ENCODE data around the gene MCTP1. TPM values are rescaled to one million over a fixed set of nuclear protein-coding genes. Genes with fewer than 3 reads are reported as not detected.
"Not testable (repeated sequence)": the region's sequence is repeated elsewhere in the genome, so short reads cannot be mapped to it uniquely, and the experiment has no call there.

MCTP1 gene
- total RNA-seq, 1 donor from 2014 or later = 1.9 TPM

- Mint-ChIP-seq H3K36me3 (ENCODE audit: low read depth) (no peaks in the 10 kb centered on the region), H3K4me1 (no peaks in the 10 kb centered on the region), H3K27me3 (no peaks in the 10 kb centered on the region), H3K27ac (no peak overlapping the region), H3K9me3 (peaks cover 2% of the 10 kb centered on the region), H3K4me3 (no peak overlapping the region)
- DNase-seq (no peak), ATAC-seq (ENCODE audit: low read depth) (no peak)
- POLR2A ChIA-PET = no interaction called here
- CTCF ChIA-PET = no interaction called here
- no peak for TF ChIP-seq CTCF (IDR thresholded peaks at IDR 0.05)
- intact Hi-C loops (cut with micrococcal nuclease) = no loop called here
Observed at GRCh38 chr5:95217881-95218280, 67.0 kb downstream of the MCTP1 start.

GRCh38 chr5:95217351-95217750, 67.5 kb downstream of the MCTP1 start:
- Mint-ChIP-seq H3K4me3 (no peak overlapping the region), H3K27ac (no peak overlapping the region), H3K36me3 (ENCODE audit: low read depth) (no peaks in the 10 kb centered on the region), H3K9me3 (peaks cover 4% of the 10 kb centered on the region), H3K27me3 (no peaks in the 10 kb centered on the region), H3K4me1 (no peaks in the 10 kb centered on the region)
- POLR2A ChIA-PET = no interaction called here
- no peak for TF ChIP-seq CTCF (IDR thresholded peaks at IDR 0.05)
- intact Hi-C loops (cut with micrococcal nuclease) = no loop called here
- DNase-seq (no peak), ATAC-seq (ENCODE audit: low read depth) (no peak)
- CTCF ChIA-PET = no interaction called here

GRCh38 chr5:95216136-95216955, 68.5 kb downstream of the MCTP1 start:
- TF ChIP-seq CTCF (IDR thresholded peaks at IDR 0.05) = no peak
- intact Hi-C loops (cut with micrococcal nuclease) = no loop called here
- POLR2A ChIA-PET = no interaction called here

GRCh38 chr5:95207811-95208210, 77.1 kb downstream of the MCTP1 start:
- H3K36me3 Mint-ChIP-seq (ENCODE audit: low read depth); H3K4me3 Mint-ChIP-seq; H3K4me1 Mint-ChIP-seq; H3K27ac Mint-ChIP-seq; POLR2A ChIA-PET; H3K9me3 Mint-ChIP-seq; H3K27me3 Mint-ChIP-seq; intact Hi-C loops (cut with micrococcal nuclease); ATAC-seq (ENCODE audit: low read depth); CTCF ChIA-PET; DNase-seq: not testable (repeated sequence)

More at GRCh38 chr5:95216136-95216955, 68.5 kb downstream of the MCTP1 start:
- ATAC-seq (ENCODE audit: low read depth) (no peak), DNase-seq (no peak)
- H3K36me3 Mint-ChIP-seq (ENCODE audit: low read depth) = no peaks in the 10 kb centered on the region
- no peak overlapping the region for H3K4me3 Mint-ChIP-seq
- H3K27ac Mint-ChIP-seq = no peak overlapping the region
- no peaks in the 10 kb centered on the region for H3K4me1 Mint-ChIP-seq
- CTCF ChIA-PET = no interaction called here
- peaks cover 4% of the 10 kb centered on the region for H3K9me3 Mint-ChIP-seq
- no peaks in the 10 kb centered on the region for H3K27me3 Mint-ChIP-seq

- Mint-ChIP-seq H3K36me3 (ENCODE audit: low read depth) (no peaks in the 10 kb centered on the region), H3K4me1 (no peaks in the 10 kb centered on the region), H3K4me3 (no peak overlapping the region), H3K9me3 (no peaks in the 10 kb centered on the region), H3K27me3 (no peaks in the 10 kb centered on the region), H3K27ac (no peak overlapping the region)
- ChIA-PET POLR2A (no interaction called here), CTCF (no interaction called here)
- DNase-seq = no peak
- TF ChIP-seq CTCF (IDR thresholded peaks at IDR 0.05) = no peak
- ATAC-seq (ENCODE audit: low read depth) = no peak
- intact Hi-C loops (cut with micrococcal nuclease) = no loop called here
Observed at GRCh38 chr5:95194856-95195255, 90.0 kb downstream of the MCTP1 start.

GRCh38 chr5:95191330-95191729, 93.6 kb downstream of the MCTP1 start:
- no peak for ATAC-seq (ENCODE audit: low read depth)
- intact Hi-C loops (cut with micrococcal nuclease) = no loop called here

More at GRCh38 chr5:95191330-95191729, 93.6 kb downstream of the MCTP1 start:
- no peak overlapping the region for H3K27ac Mint-ChIP-seq
- no peak overlapping the region for H3K4me3 Mint-ChIP-seq
- no peaks in the 10 kb centered on the region for H3K27me3 Mint-ChIP-seq
- DNase-seq = no peak
- H3K36me3 Mint-ChIP-seq (ENCODE audit: low read depth) = no peaks in the 10 kb centered on the region
- ChIA-PET CTCF (no interaction called here), POLR2A (no interaction called here)
- H3K4me1 Mint-ChIP-seq = no peaks in the 10 kb centered on the region
- TF ChIP-seq CTCF (IDR thresholded peaks at IDR 0.05) = no peak
- H3K9me3 Mint-ChIP-seq = no peaks in the 10 kb centered on the region

Data from activated B cell treated with CpG ODN at 0.5 μM for 24 hours (primary cell).